Measurements from ENCODE around the gene STAT3.

- TF ChIP-seq PHF8 (IDR thresholded peaks at IDR 0.05; ENCODE audit: borderline replicate concordance, low read depth) (no peak), CTCF (IDR thresholded peaks at IDR 0.05) (no peak), KDM5A (IDR thresholded peaks at IDR 0.05) (no peak), MYC (IDR thresholded peaks at IDR 0.05; ENCODE audit: borderline replicate concordance, low read length) (no peak), JUN (IDR thresholded peaks at IDR 0.05) (no peak), RAD21 (conservative IDR thresholded peaks at IDR 0.05 in 1 of 2, IDR thresholded peaks at IDR 0.05 in 1 of 2) (no peak), ELK1 (IDR thresholded peaks at IDR 0.05; ENCODE audit: low read depth, low read length) (no peak), KDM1A (IDR thresholded peaks at IDR 0.05; ENCODE audit: low read depth) (no peak)
These were observed 80.8 kb downstream of the STAT3 start for GRCh38 chr17:42307362-42307927.
